Mucosa of stomach (tissue), 1 donor: Measurements from ENCODE around the gene EYA4.

ENCODE experiments used
- H3K27me3 ChIP-seq: one replicate; pipeline ENCODE4 v1.7.0; 2013; ENCODE audit warnings: mild to moderate bottlenecking, low read length; ENCODE audit not compliant: control insufficient read depth, insufficient read depth
- H3K36me3 ChIP-seq: one replicate; pipeline ENCODE4 v1.7.0; 2013; ENCODE audit warnings: low read length; ENCODE audit not compliant: control insufficient read depth, insufficient read depth
- H3K4me1 ChIP-seq: one replicate; pipeline ENCODE4 v1.7.0; 2013; ENCODE audit warnings: mild to moderate bottlenecking, low read length; ENCODE audit not compliant: control insufficient read depth, insufficient read depth
- H3K4me3 ChIP-seq: one replicate; pipeline ENCODE4 v1.7.0; 2013; ENCODE audit warnings: low read length
- H3K9ac ChIP-seq: one replicate; pipeline ENCODE4 v1.7.0; 2013; ENCODE audit warnings: mild to moderate bottlenecking, low read length, moderate library complexity
- H3K9me3 ChIP-seq: one replicate; pipeline ENCODE4 v1.7.0; 2013; ENCODE audit warnings: mild to moderate bottlenecking, low read length, moderate library complexity; ENCODE audit not compliant: control insufficient read depth
- donor health status: Pancreatic carcinoma.

EYA4 gene

GRCh38 chr6:133298801-133299200 is 57.6 kb downstream of the EYA4 start:
- H3K4me3 ChIP-seq, result no peak overlapping the region
- H3K27me3 ChIP-seq, result no peaks in the 10 kb centered on the region
- no peaks in the 10 kb centered on the region for H3K4me1 ChIP-seq
- H3K36me3 ChIP-seq, result no peaks in the 10 kb centered on the region
- no peak overlapping the region for H3K9ac ChIP-seq
- no peaks in the 10 kb centered on the region for H3K9me3 ChIP-seq

DNA sequence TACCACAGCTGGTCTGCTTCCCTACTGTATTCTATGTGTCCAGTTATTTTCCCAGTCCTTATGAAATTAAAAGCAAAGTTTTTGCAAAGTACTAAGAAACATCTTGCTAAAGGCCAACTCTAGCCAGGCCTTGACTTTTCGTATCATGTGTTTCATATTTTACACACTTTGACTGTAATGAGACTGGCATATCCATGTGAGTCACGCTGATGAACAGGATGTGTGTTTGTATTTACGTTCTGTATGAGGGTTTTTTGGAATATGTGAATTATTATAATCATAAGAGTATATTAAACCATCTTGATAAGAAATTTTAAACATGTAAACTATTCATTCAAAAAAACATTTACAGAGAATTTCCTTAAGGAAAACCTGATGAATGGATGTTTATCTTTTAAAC is 59.7 kb downstream of the EYA4 start:
- H3K27me3 ChIP-seq, result no peaks in the 10 kb centered on the region
- no peak overlapping the region for H3K4me3 ChIP-seq
- no peaks in the 10 kb centered on the region for H3K36me3 ChIP-seq
- no peaks in the 10 kb centered on the region for H3K9me3 ChIP-seq
- H3K4me1 ChIP-seq, result no peaks in the 10 kb centered on the region
- no peak overlapping the region for H3K9ac ChIP-seq

DNA sequence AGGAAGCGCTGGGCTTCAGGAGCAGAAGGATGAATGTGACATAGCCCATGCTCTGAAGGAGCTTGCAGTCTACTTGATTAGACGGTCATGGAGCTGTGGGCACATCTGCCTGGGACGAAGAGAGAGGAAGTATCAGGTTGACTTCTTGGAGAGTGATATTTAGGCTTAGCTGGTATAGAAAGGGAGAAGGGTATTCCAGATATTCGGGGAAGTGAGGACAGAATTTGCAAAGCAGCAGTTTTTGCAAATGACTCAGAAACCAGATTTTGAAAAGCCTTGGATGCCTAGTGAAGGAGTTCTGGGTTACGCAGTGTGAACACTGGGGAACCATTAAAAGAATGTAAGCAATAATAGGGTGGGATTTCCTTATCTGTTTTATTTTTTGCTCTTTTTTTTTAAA is 60.7 kb downstream of the EYA4 start:
- no peaks in the 10 kb centered on the region for H3K4me1 ChIP-seq
- no peak overlapping the region for H3K4me3 ChIP-seq
- no peak overlapping the region for H3K9ac ChIP-seq
- no peaks in the 10 kb centered on the region for H3K27me3 ChIP-seq
- no peaks in the 10 kb centered on the region for H3K9me3 ChIP-seq
- H3K36me3 ChIP-seq, result no peaks in the 10 kb centered on the region

- H3K27me3 ChIP-seq, result no peaks in the 10 kb centered on the region
- H3K36me3 ChIP-seq, result no peaks in the 10 kb centered on the region
- H3K4me3 ChIP-seq, result no peak overlapping the region
- H3K9me3 ChIP-seq, result no peaks in the 10 kb centered on the region
- H3K4me1 ChIP-seq, result no peaks in the 10 kb centered on the region
- H3K9ac ChIP-seq, result no peak overlapping the region
These were observed 65.8 kb downstream of the EYA4 start for GRCh38 chr6:133306931-133307330.

DNA sequence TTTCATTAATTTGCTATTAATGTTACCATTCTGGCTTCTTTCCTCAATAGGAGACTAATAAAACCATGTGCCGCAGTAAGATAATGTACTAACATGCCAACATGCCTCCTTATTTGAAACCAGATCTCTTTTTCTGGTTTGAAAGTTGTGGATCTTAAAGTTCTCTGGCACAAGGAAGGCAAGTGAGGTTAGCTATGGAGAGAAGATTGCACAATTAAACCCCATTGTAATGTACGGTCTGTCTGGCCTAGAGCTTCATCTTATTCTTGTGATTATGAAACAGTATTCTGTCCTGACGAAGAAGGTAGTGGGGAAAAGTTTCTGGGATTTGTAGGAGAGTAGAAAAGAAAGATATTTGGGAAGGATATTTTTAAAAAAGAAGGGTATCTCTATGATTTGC is 68.4 kb downstream of the EYA4 start:
- Histone ChIP-seq H3K4me3 (no peak overlapping the region), H3K9ac (no peak overlapping the region), H3K9me3 (no peaks in the 10 kb centered on the region), H3K36me3 (no peaks in the 10 kb centered on the region), H3K27me3 (no peaks in the 10 kb centered on the region), H3K4me1 (no peaks in the 10 kb centered on the region)

DNA sequence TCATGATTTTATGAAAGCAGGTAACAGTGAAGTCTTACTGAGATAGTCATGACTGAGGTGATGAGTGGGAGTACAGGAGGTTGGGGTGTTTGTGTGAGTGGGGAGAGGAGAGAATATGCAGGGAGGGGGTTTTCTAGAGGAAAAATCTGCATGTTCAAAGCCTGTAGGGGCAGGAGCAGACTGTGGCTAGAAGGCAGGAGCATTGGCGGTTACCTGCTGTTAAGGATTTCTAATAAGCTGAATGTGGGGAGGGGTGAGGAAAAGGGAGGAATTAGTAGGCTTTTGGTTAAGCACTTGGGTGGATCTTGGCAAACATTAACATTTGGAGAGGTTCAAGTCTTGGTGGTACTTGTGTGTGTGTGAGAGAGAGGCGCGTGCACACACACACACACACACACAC is 70.8 kb downstream of the EYA4 start:
- no peak overlapping the region for H3K4me3 ChIP-seq
- H3K9me3 ChIP-seq, result no peaks in the 10 kb centered on the region
- no peaks in the 10 kb centered on the region for H3K4me1 ChIP-seq
- H3K27me3 ChIP-seq, result no peaks in the 10 kb centered on the region
- no peak overlapping the region for H3K9ac ChIP-seq
- no peaks in the 10 kb centered on the region for H3K36me3 ChIP-seq

- H3K4me3 ChIP-seq, result no peak overlapping the region
- H3K9ac ChIP-seq, result no peak overlapping the region
- no peaks in the 10 kb centered on the region for H3K9me3 ChIP-seq
- no peaks in the 10 kb centered on the region for H3K4me1 ChIP-seq
- no peaks in the 10 kb centered on the region for H3K27me3 ChIP-seq
- H3K36me3 ChIP-seq, result no peaks in the 10 kb centered on the region
These were observed 71.9 kb downstream of the EYA4 start for GRCh38 chr6:133313068-133313467.

GRCh38 chr6:133314947-133315346 is 73.8 kb downstream of the EYA4 start:
- Histone ChIP-seq H3K9ac (no peak overlapping the region), H3K4me3 (no peak overlapping the region), H3K27me3 (no peaks in the 10 kb centered on the region), H3K4me1 (no peaks in the 10 kb centered on the region), H3K36me3 (no peaks in the 10 kb centered on the region), H3K9me3 (no peaks in the 10 kb centered on the region)

GRCh38 chr6:133315811-133316210 is 74.7 kb downstream of the EYA4 start:
- no peak overlapping the region for H3K9ac ChIP-seq
- H3K27me3 ChIP-seq, result no peaks in the 10 kb centered on the region
- no peaks in the 10 kb centered on the region for H3K9me3 ChIP-seq
- H3K36me3 ChIP-seq, result no peaks in the 10 kb centered on the region
- no peaks in the 10 kb centered on the region for H3K4me1 ChIP-seq
- no peak overlapping the region for H3K4me3 ChIP-seq

DNA sequence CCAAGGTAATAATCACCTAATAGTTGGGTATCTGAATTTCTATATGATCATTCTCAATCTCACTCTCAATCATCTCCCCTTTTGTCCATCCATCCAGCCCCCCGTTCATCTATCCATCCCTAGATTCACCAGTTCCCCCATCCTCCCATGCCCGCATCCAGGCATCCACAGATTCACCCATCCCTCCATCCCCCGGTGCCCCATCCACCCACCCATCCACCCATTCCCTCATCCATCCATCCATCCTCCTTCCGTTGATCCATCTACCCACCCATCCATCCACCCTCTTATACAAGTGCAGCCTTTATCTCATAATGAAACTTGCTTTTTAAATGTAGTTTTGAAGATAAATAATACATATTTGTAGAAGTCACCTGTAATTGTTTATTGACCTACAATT is 76.5 kb downstream of the EYA4 start:
- Histone ChIP-seq H3K4me3 (no peak overlapping the region), H3K4me1 (no peaks in the 10 kb centered on the region), H3K9ac (no peak overlapping the region), H3K27me3 (no peaks in the 10 kb centered on the region), H3K9me3 (no peaks in the 10 kb centered on the region), H3K36me3 (no peaks in the 10 kb centered on the region)

DNA sequence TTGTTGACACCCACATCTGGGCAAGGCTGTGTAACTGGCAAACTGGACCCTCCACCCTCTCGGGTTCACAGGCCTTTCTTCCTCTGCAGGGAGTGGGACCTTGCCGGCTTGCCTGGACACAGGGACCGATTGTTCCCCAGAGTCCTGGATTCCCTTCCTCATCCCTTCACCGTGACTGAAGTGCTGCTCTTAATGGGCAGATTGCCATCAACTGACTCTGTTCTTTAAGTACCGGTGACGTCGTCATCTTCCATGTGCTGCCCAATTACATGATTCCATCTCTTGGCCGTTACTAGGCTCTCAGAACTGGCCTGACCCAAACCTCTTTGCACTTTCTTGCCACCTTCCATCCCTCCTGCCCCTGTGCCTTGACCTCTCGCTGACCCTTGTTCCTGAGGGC is 85.4 kb downstream of the EYA4 start:
- Histone ChIP-seq H3K27me3 (no peaks in the 10 kb centered on the region), H3K9ac (no peak overlapping the region), H3K4me1 (no peaks in the 10 kb centered on the region), H3K9me3 (no peaks in the 10 kb centered on the region), H3K36me3 (no peaks in the 10 kb centered on the region), H3K4me3 (no peak overlapping the region)

DNA sequence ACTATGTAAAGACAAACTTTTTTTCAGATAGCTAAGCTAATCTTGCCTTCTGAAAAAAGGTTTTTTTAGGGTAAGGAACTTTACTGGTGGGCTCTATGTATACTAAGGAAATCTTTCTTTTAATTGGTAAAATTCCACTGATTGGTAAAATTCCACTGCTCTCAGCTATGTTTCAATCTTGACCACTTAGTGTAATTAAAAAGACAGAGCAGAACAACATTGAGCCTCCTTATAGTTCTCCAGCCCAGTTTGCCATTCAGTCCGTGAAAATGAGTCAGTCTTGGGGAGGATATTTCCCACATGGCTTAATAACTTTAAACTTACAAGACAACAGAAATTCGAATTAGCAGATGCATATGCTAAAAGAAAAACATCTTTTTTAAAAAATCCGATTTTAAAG is 92.7 kb downstream of the EYA4 start:
- H3K27me3 ChIP-seq, result no peaks in the 10 kb centered on the region
- no peaks in the 10 kb centered on the region for H3K9me3 ChIP-seq
- H3K9ac ChIP-seq, result no peak overlapping the region
- H3K4me3 ChIP-seq, result no peak overlapping the region
- no peaks in the 10 kb centered on the region for H3K4me1 ChIP-seq
- H3K36me3 ChIP-seq, result no peaks in the 10 kb centered on the region

DNA sequence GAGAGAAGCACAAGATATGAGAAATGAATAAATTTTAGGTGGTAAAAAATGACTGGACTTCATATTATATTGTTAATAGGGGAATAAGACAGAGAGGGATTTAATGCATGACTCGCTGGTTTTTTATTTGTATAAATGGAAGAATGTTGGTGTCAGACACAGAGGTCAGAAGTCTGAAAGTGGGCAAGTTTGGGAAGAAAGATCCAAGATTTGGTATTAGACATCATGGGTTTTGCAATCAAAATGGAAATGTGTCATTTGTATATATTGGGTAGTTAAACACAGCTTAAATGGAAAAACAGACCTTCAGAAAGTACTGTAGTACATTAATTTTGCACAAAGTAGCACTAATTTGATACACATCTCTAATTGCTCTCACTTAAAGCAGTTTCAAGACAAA is 96.2 kb downstream of the EYA4 start:
- Histone ChIP-seq H3K36me3 (no peaks in the 10 kb centered on the region), H3K4me3 (no peak overlapping the region), H3K4me1 (no peaks in the 10 kb centered on the region), H3K9ac (no peak overlapping the region), H3K27me3 (no peaks in the 10 kb centered on the region), H3K9me3 (no peaks in the 10 kb centered on the region)
